GM23338 (cell line): ENCODE measurements around the gene DLEU7. TPM values are rescaled to one million over a fixed set of nuclear protein-coding genes. Genes with fewer than 3 reads are reported as not detected.

Experiments used
- CREB1 ChIP-seq: fragments of 250-450 bp; sonication (Bioruptor Pico); IDR thresholded peaks from 2 replicates; pipeline ENCODE4 v1.5.0; 2020; ENCODE audit warnings: low read depth, mild to moderate bottlenecking, moderate library complexity
- EZH2 ChIP-seq: fragments of 200-600 bp; sonication (generic); IDR thresholded peaks from one replicate; pipeline ENCODE4 v1.8.0; 2017; ENCODE audit warnings: antibody characterized with exemption, mild to moderate bottlenecking, low read depth; ENCODE audit not compliant: unreplicated experiment
- EZH2phosphoT487 ChIP-seq: fragments of 200-600 bp; sonication (generic); IDR thresholded peaks from one replicate; pipeline ENCODE4 v1.8.1; 2018; ENCODE audit warnings: antibody characterized with exemption; ENCODE audit not compliant: unreplicated experiment
- JUNB ChIP-seq: IDR thresholded peaks from one replicate; pipeline ENCODE4 v1.6.1; 2016; ENCODE audit warnings: antibody characterized with exemption; ENCODE audit not compliant: unreplicated experiment
- NANOG ChIP-seq: IDR thresholded peaks from 2 replicates; pipeline ENCODE4 v1.6.1; 2016; ENCODE audit warnings: antibody characterized with exemption, borderline replicate concordance
- ZNF114 ChIP-seq: fragments of 250-450 bp; sonication (Bioruptor Pico); IDR thresholded peaks from 2 replicates; pipeline ENCODE4 v1.5.0; 2020; ENCODE audit warnings: mild to moderate bottlenecking, moderate library complexity
- ZNF462 ChIP-seq: fragments of 250-450 bp; sonication (Bioruptor Pico); IDR thresholded peaks from 2 replicates; pipeline ENCODE4 v1.5.0; 2020; ENCODE audit warnings: mild to moderate bottlenecking, moderate library complexity
- polyA plus RNA-seq: library from polyadenylated mRNA; unstranded; fragments of >200 nt; fragmentation: Nextera tagmentation; extraction: Ambion mirVana; gene quantifications from 2 replicates; pipeline ENCODE4 v1.2.1, GENCODE V29; 2016
- total RNA-seq: library from RNA; depleted of rRNA; stranded (reverse); fragments of >200 nt; shearing (Covaris generic); gene quantifications from 2 replicates; pipeline ENCODE4 v1.2.3, GENCODE V29; 2014
- TF ChIP-seq, protein P1 (sequence below): IDR thresholded peaks from one replicate; pipeline ENCODE4 v1.6.1; 2018; ENCODE audit warnings: antibody characterized with exemption; ENCODE audit not compliant: unreplicated experiment
- TF ChIP-seq, protein P2 (sequence below): IDR thresholded peaks from 2 replicates; pipeline ENCODE4 v1.6.1; 2016; ENCODE audit warnings: antibody characterized with exemption

The DLEU7 gene
- total and polyA plus RNA-seq, 2 experiments from 2014 or later = 8.7 to 11.6 TPM

DNA sequence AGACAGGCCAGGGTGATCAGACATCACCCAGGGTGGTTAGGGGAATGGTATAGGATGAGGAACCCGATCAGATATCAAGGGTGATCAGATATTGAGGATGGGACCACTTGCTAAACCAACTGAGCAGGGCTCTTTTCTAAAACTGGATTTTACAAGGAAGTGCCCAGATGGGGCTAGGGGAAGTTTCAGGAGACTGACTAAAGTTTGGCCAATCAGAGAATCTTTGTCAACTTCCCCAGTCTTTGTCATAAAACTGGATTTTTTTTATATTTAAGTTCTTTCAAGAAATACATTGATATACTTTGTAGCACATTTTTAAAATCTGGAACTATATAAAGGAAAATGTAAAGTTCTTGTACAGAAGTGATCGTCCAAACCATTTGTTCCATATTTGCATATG is 30.5 kb upstream of the DLEU7 start (continued):
- no peak for TF ChIP-seq ZNF462
- TF ChIP-seq JUNB = no peak
- no peak for TF ChIP-seq ZNF114 (CRISPR knock-in tag)
- TF ChIP-seq EZH2phosphoT487 = no peak
- no peak for TF ChIP-seq CREB1 (CRISPR knock-in tag)
- TF ChIP-seq, protein P1, sequence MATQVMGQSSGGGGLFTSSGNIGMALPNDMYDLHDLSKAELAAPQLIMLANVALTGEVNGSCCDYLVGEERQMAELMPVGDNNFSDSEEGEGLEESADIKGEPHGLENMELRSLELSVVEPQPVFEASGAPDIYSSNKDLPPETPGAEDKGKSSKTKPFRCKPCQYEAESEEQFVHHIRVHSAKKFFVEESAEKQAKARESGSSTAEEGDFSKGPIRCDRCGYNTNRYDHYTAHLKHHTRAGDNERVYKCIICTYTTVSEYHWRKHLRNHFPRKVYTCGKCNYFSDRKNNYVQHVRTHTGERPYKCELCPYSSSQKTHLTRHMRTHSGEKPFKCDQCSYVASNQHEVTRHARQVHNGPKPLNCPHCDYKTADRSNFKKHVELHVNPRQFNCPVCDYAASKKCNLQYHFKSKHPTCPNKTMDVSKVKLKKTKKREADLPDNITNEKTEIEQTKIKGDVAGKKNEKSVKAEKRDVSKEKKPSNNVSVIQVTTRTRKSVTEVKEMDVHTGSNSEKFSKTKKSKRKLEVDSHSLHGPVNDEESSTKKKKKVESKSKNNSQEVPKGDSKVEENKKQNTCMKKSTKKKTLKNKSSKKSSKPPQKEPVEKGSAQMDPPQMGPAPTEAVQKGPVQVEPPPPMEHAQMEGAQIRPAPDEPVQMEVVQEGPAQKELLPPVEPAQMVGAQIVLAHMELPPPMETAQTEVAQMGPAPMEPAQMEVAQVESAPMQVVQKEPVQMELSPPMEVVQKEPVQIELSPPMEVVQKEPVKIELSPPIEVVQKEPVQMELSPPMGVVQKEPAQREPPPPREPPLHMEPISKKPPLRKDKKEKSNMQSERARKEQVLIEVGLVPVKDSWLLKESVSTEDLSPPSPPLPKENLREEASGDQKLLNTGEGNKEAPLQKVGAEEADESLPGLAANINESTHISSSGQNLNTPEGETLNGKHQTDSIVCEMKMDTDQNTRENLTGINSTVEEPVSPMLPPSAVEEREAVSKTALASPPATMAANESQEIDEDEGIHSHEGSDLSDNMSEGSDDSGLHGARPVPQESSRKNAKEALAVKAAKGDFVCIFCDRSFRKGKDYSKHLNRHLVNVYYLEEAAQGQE = no peak
- no peak for TF ChIP-seq NANOG
- TF ChIP-seq EZH2 = no peak
- TF ChIP-seq, protein P2, sequence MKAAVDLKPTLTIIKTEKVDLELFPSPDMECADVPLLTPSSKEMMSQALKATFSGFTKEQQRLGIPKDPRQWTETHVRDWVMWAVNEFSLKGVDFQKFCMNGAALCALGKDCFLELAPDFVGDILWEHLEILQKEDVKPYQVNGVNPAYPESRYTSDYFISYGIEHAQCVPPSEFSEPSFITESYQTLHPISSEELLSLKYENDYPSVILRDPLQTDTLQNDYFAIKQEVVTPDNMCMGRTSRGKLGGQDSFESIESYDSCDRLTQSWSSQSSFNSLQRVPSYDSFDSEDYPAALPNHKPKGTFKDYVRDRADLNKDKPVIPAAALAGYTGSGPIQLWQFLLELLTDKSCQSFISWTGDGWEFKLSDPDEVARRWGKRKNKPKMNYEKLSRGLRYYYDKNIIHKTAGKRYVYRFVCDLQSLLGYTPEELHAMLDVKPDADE = no peak
